Dendritic cell treated with granulocyte-macrophage colony-stimulating factor and Interleukin-4, amounts not matched to agents 40 ng/mL and 50 ng/mL, for 4 days (primary cell): ENCODE results near the gene SLC39A6.
A peak's percentile ranks its signal among the peaks of the same experiment; 100 is the strongest.

ENCODE experiments used
- H3K27ac Mint-ChIP-seq: one replicate; pipeline ENCODE4 v1.8.0; 2022; ENCODE audit warnings: mild to moderate bottlenecking, mixed read lengths
- H3K27me3 Mint-ChIP-seq: one replicate; pipeline ENCODE4 v1.8.0; 2022; ENCODE audit warnings: mild to moderate bottlenecking, mixed read lengths
- H3K36me3 Mint-ChIP-seq: one replicate; pipeline ENCODE4 v1.8.0; 2022; ENCODE audit warnings: low read depth, mixed read lengths
- H3K4me1 Mint-ChIP-seq: one replicate; pipeline ENCODE4 v1.8.0; 2022; ENCODE audit warnings: low read depth, mixed read lengths
- H3K4me3 Mint-ChIP-seq: one replicate; pipeline ENCODE4 v1.8.0; 2022; ENCODE audit warnings: mild to moderate bottlenecking, moderate library complexity, mixed read lengths
- H3K9me3 Mint-ChIP-seq: one replicate; pipeline ENCODE4 v1.8.0; 2022; ENCODE audit warnings: mixed read lengths
- intact Hi-C: fragments of 100-400 bp; cut with micrococcal nuclease; formaldehyde crosslinking; loops from one replicate; pipeline ENCODE4 v1.15.0; 2022

The SLC39A6 gene

DNA sequence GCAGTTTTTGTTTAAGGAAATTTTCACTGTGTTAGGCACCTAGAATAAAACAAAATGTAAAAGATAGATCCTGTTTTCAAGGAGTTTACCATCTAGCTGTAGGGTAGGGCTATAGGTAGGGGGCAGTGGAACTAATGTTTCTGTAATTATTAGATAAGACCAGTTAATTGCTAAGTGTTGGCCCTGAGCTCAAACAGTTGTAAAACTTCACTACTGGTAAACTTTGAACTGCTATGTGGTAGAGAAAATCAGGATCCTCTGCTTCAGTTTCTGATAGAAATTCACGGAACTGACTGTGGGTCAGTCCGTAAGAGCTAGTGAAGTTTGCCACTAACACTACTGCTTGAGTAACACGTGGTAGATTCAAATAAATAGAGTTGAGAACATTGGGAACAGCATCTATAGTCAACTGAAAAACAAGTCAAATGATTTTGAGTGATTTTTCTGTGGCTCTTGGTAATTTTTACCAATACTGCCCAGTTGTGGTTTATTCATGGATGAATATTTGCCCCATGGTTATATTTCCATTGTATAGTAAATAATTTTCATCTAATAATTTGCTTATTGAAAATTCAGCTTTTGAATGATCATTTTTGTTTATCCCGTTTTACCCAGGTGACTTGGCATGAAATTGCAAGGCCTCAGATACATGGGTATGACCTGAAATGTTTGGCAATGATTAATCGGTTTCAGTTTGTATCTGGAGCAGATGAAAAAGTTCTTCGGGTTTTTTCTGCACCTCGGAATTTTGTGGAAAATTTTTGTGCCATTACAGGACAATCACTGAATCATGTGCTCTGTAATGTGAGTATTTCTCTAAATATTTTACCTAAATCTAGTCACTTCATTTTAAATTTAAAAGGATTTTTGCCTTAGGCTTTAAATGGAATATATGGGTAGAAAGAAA, 27.0 kb upstream of the SLC39A6 start:
- H3K9me3 Mint-ChIP-seq, result no peaks in the 10 kb centered on the region
- H3K27me3 Mint-ChIP-seq, result no peaks in the 10 kb centered on the region
- H3K27ac Mint-ChIP-seq, result peak overlapping the region; percentile 84
- peaks cover 32% of the 10 kb centered on the region for H3K4me1 Mint-ChIP-seq
- intact Hi-C loops, result no loop called here
- H3K4me3 Mint-ChIP-seq, result no peak overlapping the region
- peaks cover 87% of the 10 kb centered on the region for H3K36me3 Mint-ChIP-seq

DNA sequence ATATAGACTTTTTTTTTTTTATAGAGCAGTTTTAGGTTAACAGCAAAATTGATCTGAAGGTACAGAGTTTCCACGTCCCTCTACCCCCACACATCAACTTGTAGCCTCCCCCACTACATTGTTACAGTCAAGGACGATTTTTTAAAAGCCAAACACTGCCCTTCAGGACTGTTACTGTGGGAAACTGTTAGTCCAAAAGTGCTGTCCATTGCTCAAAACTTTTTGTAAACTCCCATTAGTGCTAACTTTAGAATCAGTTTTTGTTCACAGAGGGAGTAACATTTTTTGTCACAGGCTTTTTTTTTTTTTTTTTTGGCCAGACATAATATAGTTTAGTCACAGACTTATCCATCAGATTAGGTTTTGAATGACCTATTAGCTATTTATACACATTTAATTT, 24.6 kb upstream of the SLC39A6 start:
- Mint-ChIP-seq H3K36me3 (peaks cover 84% of the 10 kb centered on the region), H3K27ac (peak overlapping the region; percentile 26), H3K4me3 (no peak overlapping the region), H3K27me3 (no peaks in the 10 kb centered on the region), H3K9me3 (no peaks in the 10 kb centered on the region), H3K4me1 (peaks cover 28% of the 10 kb centered on the region)
- intact Hi-C loops, result no loop called here

DNA sequence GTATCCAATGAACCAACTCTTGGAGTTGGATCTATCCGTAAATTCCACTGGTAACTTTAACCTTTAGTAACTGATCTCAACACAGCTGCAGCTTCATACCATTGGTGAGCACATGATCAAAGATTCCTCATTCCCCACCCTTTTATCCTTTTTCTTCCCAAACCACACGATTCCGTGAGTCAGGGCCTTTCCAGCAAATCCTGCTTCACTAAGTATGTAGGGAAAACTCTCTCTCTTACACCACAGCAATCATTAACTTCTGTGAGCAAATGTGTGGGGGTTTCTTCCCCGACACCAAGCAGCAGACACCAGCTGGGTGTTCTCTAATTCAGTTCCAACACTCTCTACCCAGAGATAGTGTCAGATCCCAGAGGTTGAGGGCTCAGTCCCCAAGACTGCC, 24.1 kb upstream of the SLC39A6 start:
- H3K36me3 Mint-ChIP-seq, result peaks cover 89% of the 10 kb centered on the region
- peaks cover 25% of the 10 kb centered on the region for H3K4me1 Mint-ChIP-seq
- intact Hi-C loops, result no loop called here
- peak overlapping the region; percentile 26 for H3K27ac Mint-ChIP-seq
- H3K27me3 Mint-ChIP-seq, result no peaks in the 10 kb centered on the region
- H3K4me3 Mint-ChIP-seq, result no peak overlapping the region
- H3K9me3 Mint-ChIP-seq, result no peaks in the 10 kb centered on the region

DNA sequence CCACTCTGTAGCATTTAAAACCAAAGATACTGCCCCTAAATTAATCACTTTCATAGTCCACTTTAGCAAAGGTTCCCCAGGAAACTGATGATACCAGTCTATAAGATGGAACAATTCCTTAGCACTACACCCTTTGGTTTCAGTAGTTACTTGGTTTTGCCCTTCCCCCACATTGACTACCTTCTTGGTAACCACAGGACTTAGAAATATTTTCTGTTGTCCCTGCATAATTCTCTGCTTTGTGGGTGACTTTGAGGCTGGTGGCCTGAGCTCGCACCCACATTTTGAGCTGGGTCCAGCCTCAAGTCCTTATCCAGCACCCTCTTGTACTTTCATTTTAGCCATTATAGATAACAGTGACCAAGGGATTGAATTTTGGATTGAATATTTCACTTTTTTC, 23.6 kb upstream of the SLC39A6 start:
- no peaks in the 10 kb centered on the region for H3K9me3 Mint-ChIP-seq
- no peaks in the 10 kb centered on the region for H3K27me3 Mint-ChIP-seq
- intact Hi-C loops, result no loop called here
- peaks cover 21% of the 10 kb centered on the region for H3K4me1 Mint-ChIP-seq
- H3K4me3 Mint-ChIP-seq, result no peak overlapping the region
- H3K36me3 Mint-ChIP-seq, result peaks cover 93% of the 10 kb centered on the region
- H3K27ac Mint-ChIP-seq, result peak overlapping the region; percentile 26

DNA sequence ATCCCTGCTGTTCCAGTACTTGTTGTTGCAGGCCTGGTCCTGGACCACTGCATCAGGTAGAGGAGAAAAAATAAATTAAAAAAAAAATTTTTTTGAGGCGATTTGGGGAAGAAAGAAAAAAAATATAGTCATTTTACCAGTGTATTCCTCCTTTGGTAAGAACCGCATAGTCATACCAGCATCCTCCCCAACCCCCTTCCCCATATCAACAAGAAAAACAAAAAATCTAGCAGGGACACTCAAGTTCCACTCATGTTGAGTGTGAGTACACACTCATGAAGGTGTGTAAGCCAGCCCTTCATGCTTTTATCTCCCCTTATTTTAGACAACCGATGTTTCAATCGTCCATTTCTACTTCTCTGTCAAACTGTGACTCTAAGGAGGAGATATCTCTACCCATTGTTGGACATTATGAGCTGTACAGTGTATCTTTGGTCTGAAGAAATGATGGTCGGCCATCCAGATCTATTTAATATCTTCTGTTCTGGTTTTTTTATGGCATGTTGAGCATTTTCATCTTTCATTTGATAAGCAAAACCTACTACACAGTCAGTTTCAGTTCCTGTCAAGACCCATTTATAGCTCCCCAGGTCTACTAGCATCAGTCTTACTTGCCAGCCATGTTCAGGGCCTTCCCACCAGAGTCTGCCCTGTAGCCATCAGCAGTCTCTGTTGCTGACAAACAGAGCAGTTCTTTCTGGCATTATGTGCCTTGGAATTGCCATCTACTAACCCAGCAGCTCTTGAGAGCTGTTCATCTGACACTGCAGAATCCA, 20.6 kb upstream of the SLC39A6 start:
- intact Hi-C loops, result no loop called here
- Mint-ChIP-seq H3K27me3 (no peaks in the 10 kb centered on the region), H3K4me1 (peaks cover 8% of the 10 kb centered on the region), H3K36me3 (peaks cover 97% of the 10 kb centered on the region), H3K9me3 (no peaks in the 10 kb centered on the region), H3K4me3 (no peak overlapping the region), H3K27ac (peak overlapping the region; percentile 7)

DNA sequence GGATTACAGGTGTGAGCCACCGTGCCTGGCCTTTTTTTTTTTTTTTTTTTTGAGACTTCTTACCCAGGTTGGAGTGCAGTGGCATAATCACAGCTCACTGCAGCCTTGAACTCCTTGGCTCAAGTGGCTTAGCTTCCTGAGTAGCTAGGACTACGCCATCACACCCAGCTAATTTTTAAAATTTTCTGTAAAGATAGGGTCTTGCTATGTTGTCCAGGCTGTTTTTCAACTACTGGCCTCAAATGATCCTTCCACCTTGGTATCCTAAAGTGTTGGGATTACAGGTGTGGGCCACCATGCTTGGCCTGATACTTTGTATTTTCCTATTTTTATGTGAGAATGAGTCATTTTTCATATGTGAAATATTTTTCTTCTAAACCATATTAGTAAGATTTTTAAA, 14.3 kb upstream of the SLC39A6 start:
- Mint-ChIP-seq H3K9me3 (no peaks in the 10 kb centered on the region), H3K4me1 (peaks cover 9% of the 10 kb centered on the region), H3K27ac (no peak overlapping the region), H3K4me3 (no peak overlapping the region), H3K27me3 (no peaks in the 10 kb centered on the region), H3K36me3 (peaks cover 93% of the 10 kb centered on the region)
- intact Hi-C loops, result no loop called here

DNA sequence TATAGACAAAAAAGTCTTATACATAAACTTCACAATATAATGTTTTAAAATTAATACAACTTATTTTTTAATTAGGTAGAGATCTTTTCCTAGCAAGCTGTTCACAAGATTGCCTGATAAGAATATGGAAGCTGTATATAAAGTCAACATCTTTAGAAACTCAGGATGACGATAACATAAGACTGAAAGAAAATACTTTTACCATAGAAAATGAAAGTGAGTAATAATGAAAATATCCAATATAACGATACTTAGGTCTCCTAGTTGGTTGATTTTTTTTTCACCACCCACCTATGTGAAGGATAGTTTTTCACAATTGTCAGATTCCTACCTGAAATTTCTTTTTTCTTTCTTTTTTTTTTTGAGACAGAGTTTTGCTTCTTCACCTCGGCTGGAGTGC, 13.6 kb upstream of the SLC39A6 start:
- Mint-ChIP-seq H3K36me3 (peaks cover 93% of the 10 kb centered on the region), H3K27ac (no peak overlapping the region), H3K9me3 (no peaks in the 10 kb centered on the region), H3K4me1 (peaks cover 9% of the 10 kb centered on the region), H3K4me3 (no peak overlapping the region), H3K27me3 (no peaks in the 10 kb centered on the region)
- intact Hi-C loops, result no loop called here

DNA sequence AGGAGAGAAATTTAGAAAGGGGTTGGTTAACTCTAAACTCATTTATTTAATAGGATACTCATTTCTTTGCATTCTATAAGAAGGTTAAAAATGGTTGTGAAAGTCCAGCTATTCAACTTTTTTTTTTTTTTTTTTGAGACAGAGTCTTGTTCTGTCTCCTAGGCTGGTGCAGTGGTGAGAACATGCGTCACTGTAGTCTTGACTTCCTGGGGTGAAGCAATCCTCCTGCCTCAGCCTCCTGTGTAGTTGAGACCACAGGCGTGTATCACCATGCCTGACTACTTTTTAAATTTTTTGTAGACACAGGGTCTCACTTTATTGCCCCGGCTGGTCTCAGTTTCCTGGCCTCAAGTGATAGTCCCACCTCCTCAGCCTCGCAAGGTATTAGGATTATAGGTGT, 12.4 kb upstream of the SLC39A6 start:
- Mint-ChIP-seq H3K27ac (no peak overlapping the region), H3K27me3 (no peaks in the 10 kb centered on the region), H3K36me3 (peaks cover 93% of the 10 kb centered on the region), H3K4me1 (peaks cover 9% of the 10 kb centered on the region), H3K9me3 (no peaks in the 10 kb centered on the region), H3K4me3 (no peak overlapping the region)
- intact Hi-C loops, result no loop called here

DNA sequence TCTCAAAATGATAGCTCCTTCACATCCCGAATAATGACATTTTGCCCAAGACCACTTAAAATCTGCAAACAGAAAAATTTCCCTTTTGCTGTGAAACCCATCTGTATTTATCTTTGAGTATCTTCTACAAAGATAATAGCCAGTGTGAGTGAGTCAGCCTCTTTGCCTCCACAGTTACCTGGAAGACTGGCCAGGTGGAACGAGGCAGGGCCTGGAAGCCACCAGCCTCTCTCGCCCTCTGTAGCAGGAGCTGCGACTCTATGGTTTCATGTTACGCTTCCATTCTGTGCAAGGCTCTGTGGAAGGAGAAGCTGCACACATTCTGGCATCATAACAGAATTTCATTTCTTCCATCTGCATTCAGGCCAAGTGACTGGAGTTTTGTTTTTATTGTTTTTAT, 10.1 kb upstream of the SLC39A6 start:
- intact Hi-C loops, result loop anchor here (10.0 kb wide), 1 partner anchor 124 kb away; no protein-coding TSS in a partner anchor
- H3K27me3 Mint-ChIP-seq, result no peaks in the 10 kb centered on the region
- peaks cover 86% of the 10 kb centered on the region for H3K36me3 Mint-ChIP-seq
- no peaks in the 10 kb centered on the region for H3K9me3 Mint-ChIP-seq
- H3K4me1 Mint-ChIP-seq, result peaks cover 6% of the 10 kb centered on the region
- no peak overlapping the region for H3K4me3 Mint-ChIP-seq
- no peak overlapping the region for H3K27ac Mint-ChIP-seq

DNA sequence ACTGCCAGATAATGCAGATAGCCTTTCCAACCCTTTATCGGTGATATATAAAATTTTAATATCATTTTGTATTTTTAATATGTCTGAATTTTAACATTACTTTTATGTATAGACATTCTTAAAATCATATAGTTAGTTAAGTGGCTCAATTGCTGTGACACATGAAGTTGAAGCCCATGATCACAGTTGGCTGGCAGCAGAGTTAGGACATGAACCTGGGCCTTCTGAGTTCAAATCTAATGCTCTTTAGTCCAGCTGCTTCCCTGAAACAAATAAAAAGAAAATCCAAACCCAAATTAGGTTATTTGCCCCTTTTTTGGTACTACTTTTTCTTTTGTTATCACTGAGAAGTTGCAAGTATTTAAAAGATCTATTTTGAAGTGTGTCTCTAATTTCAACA, 6.1 kb upstream of the SLC39A6 start:
- H3K4me1 Mint-ChIP-seq, result peaks cover 24% of the 10 kb centered on the region
- H3K27ac Mint-ChIP-seq, result no peak overlapping the region
- no peaks in the 10 kb centered on the region for H3K27me3 Mint-ChIP-seq
- peaks cover 57% of the 10 kb centered on the region for H3K36me3 Mint-ChIP-seq
- H3K9me3 Mint-ChIP-seq, result no peaks in the 10 kb centered on the region
- intact Hi-C loops, result loop anchor here (10.0 kb wide), 1 partner anchor 120 kb away; no protein-coding TSS in a partner anchor
- H3K4me3 Mint-ChIP-seq, result no peak overlapping the region

DNA sequence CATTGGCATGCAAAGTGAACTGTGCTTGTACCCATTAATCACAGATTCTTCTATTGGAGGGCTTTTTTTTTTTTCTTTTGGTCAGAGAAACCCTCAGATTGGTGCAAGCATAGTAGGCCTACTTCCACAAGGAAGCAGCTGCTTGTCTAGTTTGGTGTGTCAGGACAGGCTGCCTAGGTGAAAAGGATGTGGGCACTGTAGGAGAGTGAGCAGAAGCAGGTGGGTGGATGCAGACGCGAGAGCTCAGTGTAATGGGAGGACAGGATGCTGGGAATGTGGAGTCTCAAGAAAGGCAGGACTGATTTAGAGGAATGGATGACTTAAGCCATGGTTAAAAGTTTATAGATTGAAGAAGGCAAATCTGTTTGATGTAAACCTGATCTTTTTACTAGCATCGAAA, 3.6 kb upstream of the SLC39A6 start:
- no peaks in the 10 kb centered on the region for H3K27me3 Mint-ChIP-seq
- no peaks in the 10 kb centered on the region for H3K9me3 Mint-ChIP-seq
- no peak overlapping the region for H3K27ac Mint-ChIP-seq
- H3K4me3 Mint-ChIP-seq, result no peak overlapping the region
- H3K4me1 Mint-ChIP-seq, result peaks cover 34% of the 10 kb centered on the region
- intact Hi-C loops, result loop anchor here (10.0 kb wide), 1 partner anchor 118 kb away; no protein-coding TSS in a partner anchor
- peaks cover 49% of the 10 kb centered on the region for H3K36me3 Mint-ChIP-seq

DNA sequence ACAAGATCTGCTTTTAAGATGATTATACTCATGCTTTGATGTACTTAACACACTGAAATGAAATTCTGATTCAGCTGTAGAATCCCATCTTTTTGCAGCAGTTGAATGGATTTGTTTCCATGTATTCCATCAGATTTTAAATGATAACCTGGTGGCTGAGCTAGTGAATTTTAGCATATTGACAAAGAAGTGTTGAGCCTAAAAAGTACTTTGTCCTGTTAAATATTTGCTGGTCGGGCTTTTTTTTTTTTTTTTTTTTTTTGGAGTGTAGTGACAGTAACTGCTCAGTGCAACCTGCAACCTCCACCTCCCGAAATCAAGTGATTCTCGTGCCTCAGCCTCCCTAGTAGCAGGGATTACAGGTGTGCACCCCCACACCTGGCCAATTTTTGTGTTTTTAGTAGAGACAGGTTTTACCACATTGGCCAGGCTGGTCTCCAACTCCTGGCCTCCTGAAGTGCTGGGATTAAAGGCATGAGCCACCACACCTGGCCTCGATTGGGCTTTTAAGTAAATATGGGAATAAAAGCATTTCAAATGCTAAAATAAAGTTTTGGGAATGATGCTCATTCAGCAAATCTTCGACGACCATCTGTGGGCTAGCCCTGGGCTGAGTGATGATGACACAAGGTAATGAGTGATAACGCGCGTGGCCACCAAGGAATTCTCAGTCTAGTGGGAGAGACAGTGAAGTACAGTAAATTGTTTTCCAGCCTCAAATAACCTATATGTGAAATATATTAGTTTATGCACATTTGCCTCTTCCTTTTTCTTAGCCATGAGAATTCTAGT, 2.7 kb upstream of the SLC39A6 start:
- peak overlapping the region; percentile 94 for H3K4me3 Mint-ChIP-seq
- no peaks in the 10 kb centered on the region for H3K27me3 Mint-ChIP-seq
- peak overlapping the region; percentile 99 for H3K27ac Mint-ChIP-seq
- intact Hi-C loops, result loop anchor here (10.0 kb wide), 1 partner anchor 117 kb away; no protein-coding TSS in a partner anchor
- H3K36me3 Mint-ChIP-seq, result peaks cover 40% of the 10 kb centered on the region
- H3K4me1 Mint-ChIP-seq, result peaks cover 38% of the 10 kb centered on the region
- H3K9me3 Mint-ChIP-seq, result no peaks in the 10 kb centered on the region

DNA sequence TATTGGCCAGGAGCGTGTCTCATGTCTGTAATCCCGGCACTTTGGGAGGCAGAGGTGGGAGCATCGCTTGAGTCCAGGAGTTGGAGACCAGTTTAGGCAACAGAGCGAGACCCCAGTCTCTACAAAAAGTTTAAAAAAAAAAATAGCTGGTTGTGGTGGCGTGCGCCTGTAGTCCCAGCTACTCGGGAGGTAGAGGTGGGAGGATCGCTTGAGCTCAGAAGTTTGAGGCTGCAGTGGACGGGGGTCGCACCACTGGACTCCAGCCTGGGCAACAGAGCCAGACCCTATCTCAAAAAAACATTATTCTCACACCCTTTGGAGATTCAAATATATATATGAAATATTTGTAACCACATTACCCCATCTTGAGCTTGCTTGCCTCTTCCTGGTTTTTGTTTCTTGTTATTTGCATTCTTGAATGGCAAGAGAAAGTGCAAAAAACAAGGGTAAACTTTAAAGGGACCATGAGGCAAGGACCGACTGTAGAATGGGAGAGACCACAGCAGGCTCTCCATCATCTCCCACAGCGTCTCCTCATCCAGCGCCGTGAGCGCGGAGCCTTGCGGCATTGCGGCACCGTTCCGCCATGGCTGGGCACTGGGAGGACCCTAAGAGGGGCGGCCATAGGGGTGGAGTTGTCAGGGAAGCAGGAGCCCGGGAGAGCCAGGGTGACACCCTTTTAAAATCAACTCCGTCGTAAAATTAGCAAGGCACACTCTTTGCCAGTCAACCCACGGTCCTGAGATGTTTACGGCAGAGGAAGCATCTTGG, 1.9 kb upstream of the SLC39A6 start:
- H3K27ac Mint-ChIP-seq, result peak overlapping the region; percentile 99
- intact Hi-C loops, result loop anchor here (10.0 kb wide), 1 partner anchor 116 kb away; no protein-coding TSS in a partner anchor
- no peaks in the 10 kb centered on the region for H3K27me3 Mint-ChIP-seq
- H3K9me3 Mint-ChIP-seq, result no peaks in the 10 kb centered on the region
- H3K36me3 Mint-ChIP-seq, result peaks cover 40% of the 10 kb centered on the region
- peaks cover 40% of the 10 kb centered on the region for H3K4me1 Mint-ChIP-seq
- peak overlapping the region; percentile 94 for H3K4me3 Mint-ChIP-seq
